K562 (cell line): ENCODE measurements around the gene LPAR3. TPM values are rescaled to one million over a fixed set of nuclear protein-coding genes. Genes with fewer than 3 reads are reported as not detected.

Source experiments
- ATAC-seq: fragments of 200-7000 bp; cut with Tn5 transposase; 3 replicates; pipeline ENCODE4 v1.9.1; 2020; ENCODE audit warnings: moderate library complexity
- BruUV-seq: library from RNA; stranded (reverse); fragments of 400-500 nt; replicated peaks from 2 replicates; lab custom pipeline; 2021; lab: Mats Ljungman, UMichigan
- CTCF ChIA-PET: fragments of 300-600 bp; formaldehyde crosslinking; extraction: SDS; loops from one replicate; lab custom pipeline; 2021; ENCODE audit warnings: low intra/inter-chr PET ratio; lab: Yijun Ruan, JAX
- POLR2A ChIA-PET: fragments of 300-600, 350-650 bp; sonication (Branson Sonifier 250); formaldehyde crosslinking; extraction: SDS; loops from one replicate; lab custom pipeline; 2021; ENCODE audit warnings: antibody characterized with exemption, inconsistent platforms; lab: Yijun Ruan, JAX
- DNase-seq, 4 experiments: peaks; one replicate each; pipeline versions ENCODE4 v3.0.0 to v3.0.0-alpha.2; 2011 to 2018; ENCODE audit warnings: low spot score in 3 of 4, mixed read lengths in 3 of 4; ENCODE audit errors: extremely low read depth in 1 of 4
- FAIRE-seq: peaks from 2 replicates; lab custom pipeline; 2011; peaks lifted over from hg19 to GRCh38; lab: Jason Lieb, UNC
- H2AFZ ChIP-seq: 2 replicates; pipeline ENCODE4 v1.6.0; 2011; ENCODE audit warnings: low read depth, low read length, control low read depth, inconsistent platforms
- H3K27ac ChIP-seq: fragments of 200-600 bp; 3 replicates; pipeline ENCODE4 v1.8.0; 2011; ENCODE audit warnings: low read depth, mild to moderate bottlenecking, control low read depth, inconsistent platforms, low read length, moderate library complexity, mixed read lengths; ENCODE audit errors: extremely low read depth
- H3K27me3 ChIP-seq, 2 experiments: fragments of 300-600 bp in 1 of 2; 2 replicates in 1 of 2; 3 replicates in 1 of 2; pipeline versions ENCODE4 v1.6.0 to v1.8.0; 2011; ENCODE audit warnings: inconsistent platforms in 2 of 2, low read length in 2 of 2, mild to moderate bottlenecking in 1 of 2, mixed read lengths in 1 of 2, moderate library complexity in 1 of 2; ENCODE audit not compliant: control insufficient read depth in 2 of 2, insufficient read depth in 2 of 2
- H3K36me3 ChIP-seq: fragments of 300-600 bp; 3 replicates; pipeline ENCODE4 v1.8.0; 2011; ENCODE audit warnings: mild to moderate bottlenecking, low read length, inconsistent platforms; ENCODE audit not compliant: control insufficient read depth, insufficient read depth
- H3K4me1 ChIP-seq, 2 experiments: fragments of 200-600 bp in 1 of 2; replicated peaks in 1 of 2; 2 replicates in 1 of 2; 3 replicates in 1 of 2; pipeline versions ENCODE4 v1.5.1 to v1.8.0; 2011; ENCODE audit warnings: inconsistent platforms in 2 of 2, low read length in 2 of 2, mild to moderate bottlenecking in 1 of 2, mixed read lengths in 1 of 2, moderate library complexity in 1 of 2; ENCODE audit not compliant: control insufficient read depth in 2 of 2, insufficient read depth in 2 of 2
- H3K4me2 ChIP-seq: 2 replicates; pipeline ENCODE4 v1.6.1; 2011; ENCODE audit warnings: low read length, control low read depth, inconsistent platforms, mixed read lengths; ENCODE audit not compliant: insufficient read depth
- H3K4me3 ChIP-seq: fragments of 200-600 bp; sonication (generic), shearing (Covaris generic); 2 replicates; pipeline ENCODE4 v1.5.1; 2016; ENCODE audit warnings: control low read depth, inconsistent platforms
- H3K79me2 ChIP-seq: fragments of 200-600 bp; 3 replicates; pipeline ENCODE4 v1.8.0; 2011; ENCODE audit warnings: low read length, inconsistent platforms; ENCODE audit not compliant: control insufficient read depth, insufficient read depth
- H3K9ac ChIP-seq, 2 experiments: 2 replicates each; pipeline versions ENCODE4 v1.6.0 to v1.6.1; 2011; ENCODE audit warnings: low read depth in 2 of 2, low read length in 2 of 2, control low read depth in 1 of 2, inconsistent platforms in 1 of 2, mild to moderate bottlenecking in 1 of 2, mixed read lengths in 1 of 2; ENCODE audit not compliant: insufficient read depth in 1 of 2
- H3K9me1 ChIP-seq: one replicate; pipeline ENCODE4 v1.6.0; 2011; ENCODE audit warnings: inconsistent platforms, mild to moderate bottlenecking, low read length, moderate library complexity; ENCODE audit not compliant: control insufficient read depth, insufficient read depth
- H3K9me3 ChIP-seq: replicated peaks from 2 replicates; pipeline ENCODE4 v1.5.1; 2011; ENCODE audit warnings: low read depth, low read length, inconsistent platforms; ENCODE audit not compliant: control insufficient read depth, insufficient read depth
- H4K20me1 ChIP-seq: replicated peaks from 2 replicates; pipeline ENCODE4 v1.6.1; 2011; ENCODE audit warnings: low read length, inconsistent platforms, mixed read lengths; ENCODE audit not compliant: control insufficient read depth, insufficient read depth
- BRD4 ChIP-seq: fragments of 200-600 bp; sonication (generic); IDR thresholded peaks from 2 replicates; pipeline ENCODE4 v1.6.1; 2017; ENCODE audit warnings: inconsistent platforms
- CBX5 ChIP-seq: IDR thresholded peaks from 2 replicates; pipeline ENCODE4 v1.6.1; 2014; ENCODE audit warnings: low read depth, borderline replicate concordance
- E2F3 ChIP-seq: fragments of 250-450 bp; sonication (Bioruptor Pico); IDR thresholded peaks from 2 replicates; pipeline ENCODE4 v1.4.0; 2020; ENCODE audit warnings: mild to moderate bottlenecking
- HDAC2 ChIP-seq: fragments of 450-650 bp; IDR thresholded peaks from 2 replicates; pipeline ENCODE4 v1.6.1; 2016; ENCODE audit warnings: mild to moderate bottlenecking
- HNRNPH1 ChIP-seq: fragments of 200-400 bp; formaldehyde crosslinking; optimal IDR thresholded peaks from 2 replicates; pipeline ENCODE3; 2017; ENCODE audit warnings: low read depth, mild to moderate bottlenecking, low read length, moderate library complexity
- NFIX ChIP-seq: fragments of 250-450 bp; sonication (Bioruptor Pico); IDR thresholded peaks from 2 replicates; pipeline ENCODE4 v1.4.0; 2020; ENCODE audit warnings: low read depth, mild to moderate bottlenecking, moderate library complexity
- WGBS: fragments of 100-300 bp; shearing (Covaris generic); methylation state at CpG from one replicate; pipeline ENCODE4 v1.1.6; 2016; ENCODE audit warnings: low coverage, mixed read lengths; ENCODE audit not compliant: insufficient coverage; ENCODE audit errors: missing lambda C conversion rate; 5-methylcytosine and 5-hydroxymethylcytosine counted together
- in situ Hi-C: fragments of 300-500 bp; cut with MboI; formaldehyde crosslinking; loops from 4 replicates; pipeline ENCODE4 v1.15.0; 2018; ENCODE audit warnings: inconsistent platforms, mixed read lengths
- intact Hi-C: fragments of 100-400 bp; cut with micrococcal nuclease; formaldehyde crosslinking; loops from 2 replicates; pipeline ENCODE4 v1.14.2; 2022
- polyA plus RNA-seq, 8 experiments: library from polyadenylated mRNA; depleted of rRNA in 4 of 8; stranded (reverse) in 5 of 8; unstranded in 3 of 8; fragments of >200 nt; fragmentation: Nextera tagmentation in 2 of 8; fragmentation: Illumina TruSeq in 1 of 8; extraction: Ambion mirVana in 2 of 8; extraction: Trizol in 1 of 8; gene quantifications; 2 replicates each; pipeline versions ENCODE4 v1.2.1 to v1.2.3, GENCODE V29; 2011 to 2014; ENCODE audit warnings: inconsistent platforms in 1 of 8, missing spikeins in 1 of 8
- total RNA-seq, 7 experiments: library from RNA; depleted of rRNA in 6 of 7; stranded (reverse); fragments of >200 nt in 6 of 7; fragmentation: Illumina TruSeq in 2 of 7; extraction: Trizol in 2 of 7; gene quantifications; 2 replicates each; pipeline versions ENCODE4 v1.2.1 to v1.2.3, GENCODE V29; 2011 to 2021; ENCODE audit warnings: low replicate concordance in 1 of 7
- TF ChIP-seq, protein P1 (sequence below): sonication (generic); formaldehyde crosslinking; IDR thresholded peaks from 2 replicates; pipeline ENCODE4 v1.8.0; 2022; ENCODE audit warnings: mild to moderate bottlenecking, missing genetic modification reagents

The LPAR3 gene
- total and polyA plus RNA-seq, 9 of the 15 experiments (the other 6 are each of a cell fraction or from before 2014, with no cell fraction given), result 0.11 TPM; not detected in 8

DNA sequence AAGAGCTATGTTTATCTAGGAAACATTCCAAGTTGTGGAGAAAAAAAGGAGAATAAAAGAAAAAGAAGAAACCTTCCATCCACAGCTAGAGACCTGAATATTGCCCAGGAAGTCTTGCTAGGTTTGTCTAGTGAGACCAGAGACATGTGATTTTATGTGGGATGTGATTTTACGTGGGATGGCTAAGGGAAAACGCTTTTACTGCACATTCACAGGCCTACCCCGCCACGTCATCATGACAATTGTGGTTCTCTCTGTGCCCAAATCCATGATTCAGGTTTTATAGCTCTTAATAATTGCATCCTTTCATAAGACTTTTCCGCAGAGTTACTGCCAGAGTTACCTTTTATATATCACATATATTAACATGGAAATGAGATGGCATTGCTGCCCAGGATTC is 116.4 kb downstream of the LPAR3 start:
- BruUV-seq, result no TSS peak
- Histone ChIP-seq H3K9me1 (no peaks in the 10 kb centered on the region), H3K4me3 (no peak overlapping the region), H2AFZ (no peak overlapping the region), H3K36me3 (no peaks in the 10 kb centered on the region; the same call in 2 of the 3 replicates), H3K27me3 (peaks cover 5 to 20% of the 10 kb centered on the region in 2 experiments; a peak in 3 of 5 replicates), H3K79me2 (no peaks in the 10 kb centered on the region), H3K27ac (no peak overlapping the region), H3K4me2 (no peak overlapping the region), H3K9ac (no peak overlapping the region), H3K4me1 (no peaks in the 10 kb centered on the region), H3K9me3 (no peaks in the 10 kb centered on the region), H4K20me1 (no peaks in the 10 kb centered on the region)
- in situ Hi-C loops (no loop called here), intact Hi-C loops (loop anchor here (10.0 kb wide), 1 partner anchor 662 kb away; no protein-coding TSS in a partner anchor)
- no peak for FAIRE-seq
- ChIA-PET CTCF (no interaction called here), POLR2A (no interaction called here)
- no peak for ATAC-seq
- TF ChIP-seq CBX5 (no peak), NFIX (CRISPR knock-in tag) (no peak), HDAC2 (no peak), HNRNPH1 (no peak), E2F3 (CRISPR knock-in tag) (no peak), BRD4 (no peak)
- TF ChIP-seq, protein P1, sequence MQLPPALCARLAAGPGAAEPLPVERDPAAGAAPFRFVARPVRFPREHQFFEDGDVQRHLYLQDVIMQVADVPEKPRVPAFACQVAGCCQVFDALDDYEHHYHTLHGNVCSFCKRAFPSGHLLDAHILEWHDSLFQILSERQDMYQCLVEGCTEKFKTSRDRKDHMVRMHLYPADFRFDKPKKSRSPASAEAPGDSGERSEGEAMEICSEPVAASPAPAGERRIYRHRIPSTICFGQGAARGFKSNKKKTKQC (CRISPR knock-in tag), result no peak
- 0% methylated on average over 5 of the region's 5 CpGs for WGBS
- DNase-seq, result no peak
